H54 (cell line): ENCODE data around the gene CFAP74.

Source experiments
- DNase-seq: peaks from one replicate; pipeline ENCODE4 v3.0.0; 2011; ENCODE audit warnings: low spot score, mixed read lengths; ENCODE audit not compliant: insufficient read length
- FAIRE-seq: peaks from 3 replicates; lab custom pipeline; 2011; peaks lifted over from hg19 to GRCh38; lab: Jason Lieb, UNC
- POLR2A ChIP-seq: IDR thresholded peaks from 2 replicates; pipeline ENCODE4 v1.6.1; 2011; ENCODE audit warnings: low read depth, mild to moderate bottlenecking, low read length

Gene CFAP74

DNA sequence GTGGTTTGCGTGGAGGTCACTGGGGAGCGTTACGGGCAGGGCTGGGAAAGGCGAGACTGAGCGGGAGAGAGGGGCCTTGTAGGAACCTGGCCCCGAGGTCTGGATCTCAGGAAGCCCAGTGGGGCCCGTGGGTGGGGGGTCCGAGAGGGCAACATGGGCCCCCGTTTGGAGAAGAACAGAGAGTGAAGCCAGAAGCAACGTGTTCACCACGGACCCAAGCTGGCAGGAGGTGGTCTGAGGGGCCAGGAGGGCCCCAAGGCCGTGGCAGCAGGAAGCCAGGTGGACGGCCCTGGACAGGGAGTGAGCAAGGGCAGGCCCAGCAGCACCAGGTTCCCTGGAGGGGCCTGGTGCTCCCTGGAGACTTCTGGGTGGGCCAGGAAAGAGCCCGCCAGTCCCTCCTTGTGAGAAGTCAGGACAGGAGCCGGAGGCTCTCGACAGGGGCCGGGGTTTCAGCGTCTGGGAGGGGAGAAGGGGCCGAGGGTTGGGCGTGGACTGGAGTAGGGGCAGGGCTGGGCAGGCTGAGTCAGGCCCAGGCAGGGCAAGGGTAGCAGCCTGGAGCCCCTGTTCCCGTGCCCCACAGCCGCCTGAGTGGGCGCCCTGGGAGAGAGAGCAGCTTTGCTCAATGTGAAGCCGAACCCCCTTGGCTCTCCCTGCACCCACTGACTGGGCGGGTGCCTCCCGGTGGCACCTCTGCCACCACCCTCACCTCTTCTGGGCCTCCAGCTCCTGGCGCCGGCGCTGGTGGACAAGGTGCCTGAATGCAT is 33.5 kb downstream of the CFAP74 start:
- FAIRE-seq: no peak
- no peak for TF ChIP-seq POLR2A
- DNase-seq: no peak

- FAIRE-seq (no peak), DNase-seq (no peak)
- TF ChIP-seq POLR2A: no peak
These were observed 34.1 kb downstream of the CFAP74 start for GRCh38 chr1:1969505-1969900.

GRCh38 chr1:1968767-1969504 is 34.6 kb downstream of the CFAP74 start:
- no peak for TF ChIP-seq POLR2A
- DNase-seq (no peak), FAIRE-seq (no peak)

GRCh38 chr1:1967879-1968278 is 35.7 kb downstream of the CFAP74 start:
- DNase-seq (no peak), FAIRE-seq (no peak)
- TF ChIP-seq POLR2A: no peak

DNA sequence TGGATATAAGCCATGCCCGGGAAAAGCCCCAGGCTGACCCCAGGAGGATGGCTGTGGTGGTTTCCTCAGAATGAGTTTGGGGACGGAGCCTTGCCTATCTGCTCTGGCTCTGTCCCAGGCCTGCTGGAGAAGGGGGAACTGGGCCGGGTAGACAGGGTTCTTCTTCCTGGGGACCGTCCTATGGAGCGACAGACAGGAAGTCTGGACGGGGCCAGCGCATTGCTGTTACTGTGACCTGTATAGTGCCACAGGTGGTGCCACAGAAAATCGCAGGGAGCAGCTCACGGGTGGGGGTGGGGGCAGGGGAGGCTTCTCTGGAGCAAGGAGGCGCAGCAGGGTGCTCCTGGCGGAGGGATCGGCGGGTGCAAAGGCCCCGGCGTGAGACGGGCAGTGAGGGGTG is 36.4 kb downstream of the CFAP74 start:
- TF ChIP-seq POLR2A: no peak
- FAIRE-seq (no peak), DNase-seq (no peak)

GRCh38 chr1:1966071-1966740 is 37.4 kb downstream of the CFAP74 start:
- no peak for TF ChIP-seq POLR2A
- no peak for FAIRE-seq
- no peak for DNase-seq

DNA sequence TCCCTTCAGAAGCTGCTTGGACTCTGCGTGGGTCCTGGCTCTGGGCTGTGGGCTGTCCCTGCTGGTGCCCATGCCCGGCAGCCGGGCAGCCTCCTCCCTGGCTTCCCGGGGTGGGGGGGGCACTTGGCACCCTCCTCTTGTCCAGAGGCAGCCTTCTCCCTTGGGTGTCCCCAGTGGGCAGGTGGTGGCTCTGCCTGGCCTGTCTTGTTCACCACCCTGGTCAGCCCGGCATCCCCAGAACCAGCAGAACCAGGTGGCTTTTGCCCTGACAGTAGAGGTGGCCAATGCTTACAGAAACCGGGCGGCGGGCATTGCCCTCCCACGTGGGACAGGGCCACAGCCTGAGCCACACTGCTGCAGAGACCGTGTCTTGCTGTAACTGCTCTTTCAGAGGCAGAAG is 38.0 kb downstream of the CFAP74 start:
- FAIRE-seq: no peak
- no peak for TF ChIP-seq POLR2A
- DNase-seq: no peak

GRCh38 chr1:1964811-1965210 is 38.8 kb downstream of the CFAP74 start:
- FAIRE-seq: no peak
- no peak for TF ChIP-seq POLR2A

DNA sequence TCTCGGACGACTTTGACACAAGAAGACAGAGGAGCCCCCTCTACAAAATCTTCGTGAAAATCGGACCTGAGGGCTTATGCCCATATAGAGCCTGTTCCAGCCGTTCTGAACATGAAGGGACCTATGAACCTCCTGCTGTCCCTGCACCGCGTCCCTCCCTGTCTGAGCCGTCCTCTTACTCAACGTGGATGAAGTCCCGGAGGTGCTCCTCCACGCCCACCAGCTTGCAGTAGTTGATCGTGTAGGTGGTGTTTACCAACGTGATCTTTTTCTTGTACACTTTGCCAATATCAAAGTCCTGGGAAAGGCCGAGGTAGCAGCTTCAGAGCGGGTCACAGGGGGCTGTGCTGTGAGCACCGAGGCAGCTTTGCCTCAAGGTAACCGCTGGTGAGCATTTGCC is 40.0 kb downstream of the CFAP74 start:
- FAIRE-seq (no peak), DNase-seq (no peak)
- no peak for TF ChIP-seq POLR2A

More at GRCh38 chr1:1964811-1965210, 38.8 kb downstream of the CFAP74 start:
- DNase-seq: no peak

DNA sequence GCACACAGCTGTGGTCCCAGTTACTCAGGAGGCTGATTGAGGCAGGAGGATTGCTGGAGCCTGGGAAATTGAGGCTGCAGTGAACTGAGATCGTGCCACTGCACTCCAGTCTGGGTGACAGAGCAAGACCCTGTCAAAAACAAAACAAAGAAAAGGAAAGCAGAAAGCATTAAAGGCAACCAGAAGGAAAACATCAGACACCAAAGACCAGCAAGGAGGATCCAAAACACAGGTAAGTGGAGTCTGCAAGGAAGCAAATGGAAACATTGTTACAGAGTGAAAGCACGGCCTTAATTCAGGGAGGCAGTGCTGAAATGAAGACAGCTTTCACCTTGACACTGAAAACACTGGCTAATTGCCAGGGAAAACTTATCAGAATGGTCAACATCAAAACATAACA is 40.8 kb downstream of the CFAP74 start:
- no peak for TF ChIP-seq POLR2A
- no peak for FAIRE-seq
- DNase-seq: no peak

- TF ChIP-seq POLR2A: no peak
- DNase-seq: no peak
- FAIRE-seq: no peak
These were observed 42.9 kb downstream of the CFAP74 start for GRCh38 chr1:1960480-1961196.

- DNase-seq (peak; percentile 88), FAIRE-seq (no peak)
- no peak for TF ChIP-seq POLR2A
These were observed 43.6 kb downstream of the CFAP74 start for GRCh38 chr1:1959840-1960479.

DNA sequence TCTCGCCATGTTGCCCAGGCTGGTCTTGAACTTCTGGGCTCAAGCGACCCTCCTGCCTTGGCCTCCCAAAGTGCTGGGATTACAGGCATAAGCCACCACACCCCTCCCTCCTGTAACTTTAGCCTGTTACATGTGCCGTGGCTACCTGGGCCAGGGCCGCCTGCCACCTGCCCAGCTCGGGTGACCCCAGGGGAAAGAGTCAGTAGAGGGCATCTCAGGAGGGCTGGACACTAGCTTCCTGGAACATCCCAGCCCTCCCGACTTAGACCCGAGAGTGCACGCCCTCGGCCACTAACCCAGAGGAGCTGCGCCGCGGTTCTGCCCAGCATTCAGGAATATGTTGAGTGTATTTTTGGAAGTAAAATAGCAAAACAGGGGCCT is 44.1 kb downstream of the CFAP74 start:
- no peak for TF ChIP-seq POLR2A
- DNase-seq: no peak
- no peak for FAIRE-seq

DNA sequence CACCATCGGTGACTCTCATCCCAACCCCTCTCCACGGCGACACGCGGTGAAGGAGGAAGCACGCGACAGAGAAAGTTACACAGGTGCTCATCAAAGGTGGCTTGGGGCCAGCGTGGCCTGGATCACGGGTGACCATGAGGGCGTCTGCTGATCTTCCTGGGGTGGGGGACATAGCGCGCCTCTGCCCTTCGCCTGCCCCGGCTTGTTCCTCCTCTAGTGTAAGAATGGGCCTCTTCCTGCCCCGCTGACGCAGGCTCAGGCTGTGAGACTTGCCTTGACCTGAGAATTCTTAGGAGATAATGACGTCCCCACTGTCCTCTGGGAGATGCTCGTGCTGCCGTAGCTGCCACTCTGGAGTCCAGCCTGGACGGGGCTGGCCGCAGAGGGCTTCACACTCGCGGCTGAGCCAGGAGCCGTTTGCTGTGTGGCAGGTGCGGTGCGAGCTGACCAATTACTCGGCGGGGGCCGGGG is 45.5 kb downstream of the CFAP74 start:
- DNase-seq: no peak
- no peak for TF ChIP-seq POLR2A
- no peak for FAIRE-seq
